GM10266 (cell line): ENCODE measurements around the gene TFB2M.

Source experiments
- DNase-seq: peaks from one replicate; pipeline ENCODE4 v3.0.0; 2012; ENCODE audit errors: extremely low spot score
- CTCF ChIP-seq: IDR thresholded peaks from 2 replicates; pipeline ENCODE4 v1.5.1; 2012; ENCODE audit warnings: mild to moderate bottlenecking, low read depth; ENCODE audit not compliant: control insufficient read depth, insufficient read depth; ENCODE audit errors: missing control alignments

TFB2M gene

DNA sequence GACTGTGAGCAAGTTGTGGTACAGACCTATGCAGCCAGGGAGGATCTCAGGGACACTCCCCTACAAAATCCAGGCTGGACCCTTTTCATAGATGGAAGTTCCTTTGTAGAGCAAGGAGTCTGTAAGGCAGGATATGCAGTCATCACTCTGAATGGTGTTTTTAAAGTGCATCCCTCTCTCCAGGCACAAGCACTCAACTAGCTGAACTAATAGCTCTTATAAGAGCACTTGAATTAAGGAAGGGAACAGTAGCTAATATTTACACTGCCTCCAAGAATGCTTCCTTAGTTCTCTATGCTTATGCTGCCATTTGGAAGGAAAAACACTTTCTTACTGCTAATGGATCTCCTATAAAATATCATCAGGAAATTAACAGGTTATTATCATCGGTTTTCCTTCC lies 31.9 kb downstream of the TFB2M start:
- TF ChIP-seq CTCF: no peak
- DNase-seq: no peak

DNA sequence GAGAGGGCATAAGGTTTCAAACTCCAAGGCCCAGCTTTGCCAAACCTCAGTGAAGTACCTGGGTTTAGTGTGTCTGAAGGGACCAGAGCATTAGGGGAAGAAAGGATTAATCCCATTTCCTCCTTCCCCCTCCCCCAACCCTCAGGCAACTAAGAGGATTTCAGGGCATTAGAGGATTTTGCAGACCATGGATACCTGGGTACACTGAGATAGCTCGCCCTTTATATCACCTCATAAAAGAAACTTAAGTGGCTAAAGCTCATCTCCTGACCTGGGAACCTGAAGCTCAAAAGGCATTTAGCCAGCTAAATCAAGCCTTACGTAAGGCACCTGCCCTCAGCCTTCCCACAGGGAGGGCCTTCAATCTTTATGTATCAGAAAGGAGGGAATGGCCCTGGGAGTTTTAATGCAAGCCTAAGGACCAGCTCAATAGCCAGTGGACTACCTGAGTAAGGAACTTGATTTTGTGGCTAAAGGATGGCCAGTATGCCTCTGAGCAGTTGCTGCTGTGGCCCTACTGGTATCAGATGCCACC lies 32.6 kb downstream of the TFB2M start:
- DNase-seq: no peak
- no peak for TF ChIP-seq CTCF

GRCh38 chr1:246532519-246532918 lies 33.5 kb downstream of the TFB2M start:
- TF ChIP-seq CTCF: no peak
- no peak for DNase-seq

DNA sequence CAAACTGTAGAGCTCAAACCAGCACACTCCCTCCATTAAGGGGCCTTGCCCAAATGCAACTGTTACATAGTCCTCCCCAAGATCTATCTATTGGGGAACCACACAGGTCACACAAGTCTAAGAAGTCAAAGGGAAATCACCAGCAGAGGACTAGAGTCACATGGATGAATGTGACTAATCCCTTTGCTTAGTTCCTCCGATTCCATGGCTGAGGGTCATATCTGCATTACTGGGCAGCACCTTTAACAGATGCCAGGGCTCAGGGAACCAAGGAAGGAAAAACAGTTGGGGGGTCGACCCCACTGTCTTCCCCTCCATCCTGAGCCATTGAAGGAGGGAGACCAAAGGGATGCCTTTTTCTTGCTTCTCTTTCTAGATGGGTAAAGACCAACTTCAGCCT lies 35.6 kb downstream of the TFB2M start:
- DNase-seq: no peak
- no peak for TF ChIP-seq CTCF

GRCh38 chr1:246528933-246529731 lies 36.9 kb downstream of the TFB2M start:
- DNase-seq: no peak
- no peak for TF ChIP-seq CTCF

- no peak for TF ChIP-seq CTCF
- DNase-seq: no peak
Observed at GRCh38 chr1:246527402-246528088, 38.5 kb downstream of the TFB2M start.

DNA sequence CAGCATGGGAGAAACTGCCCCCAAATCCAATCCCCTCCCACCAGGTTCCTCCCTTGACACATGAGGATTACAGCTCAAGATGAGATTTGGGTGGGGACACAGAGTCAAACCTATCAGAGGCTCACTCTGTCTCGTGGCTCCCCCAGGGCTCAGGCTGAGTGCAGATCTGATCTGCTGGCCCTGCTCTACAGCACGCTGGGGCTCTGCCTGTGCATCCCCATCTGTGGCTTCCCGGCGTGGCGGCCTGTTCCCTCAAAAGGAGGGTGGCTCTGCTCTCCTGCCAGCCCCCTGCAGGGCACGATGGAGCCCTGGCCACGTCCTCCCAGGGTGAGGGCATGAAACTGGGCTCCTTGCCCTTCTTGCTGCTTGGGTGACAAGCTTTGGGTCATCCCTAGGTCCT lies 39.1 kb downstream of the TFB2M start:
- no peak for DNase-seq
- TF ChIP-seq CTCF: no peak
